Cardiac muscle cell (in vitro differentiated cells and primary cell): ENCODE results near the gene EFL1. TPM values are rescaled to one million over a fixed set of nuclear protein-coding genes. Genes with fewer than 3 reads are reported as not detected.
"Not testable (repeated sequence)": the region's sequence is repeated elsewhere in the genome, so short reads cannot be mapped to it uniquely, and the experiment has no call there.

Experiments
- DNase-seq, 2 donors: peaks; one replicate each; pipeline versions ENCODE4 v3.0.0 to v3.0.0-alpha.2; 2010 to 2017; ENCODE audit warnings: low read depth in 1 of 2, low spot score in 1 of 2
- H3K27ac ChIP-seq: fragments of 200-600 bp; sonication (generic); 2 replicates; pipeline ENCODE4 v1.5.1; 2016
- H3K27me3 ChIP-seq: fragments of 200-600 bp; sonication (generic); 2 replicates; pipeline ENCODE4 v1.6.0; 2016; ENCODE audit warnings: control low read depth
- H3K36me3 ChIP-seq: fragments of 200-600 bp; sonication (generic); 2 replicates; pipeline ENCODE4 v1.5.1; 2016; ENCODE audit warnings: control low read depth
- H3K4me1 ChIP-seq: fragments of 200-600 bp; sonication (generic); 2 replicates; pipeline ENCODE4 v1.8.1; 2017; ENCODE audit warnings: low read depth, mild to moderate bottlenecking, mixed run types
- H3K4me3 ChIP-seq: fragments of 200-600 bp; sonication (generic); 2 replicates; pipeline ENCODE4 v1.5.1; 2016; ENCODE audit warnings: mild to moderate bottlenecking
- H3K9me3 ChIP-seq: fragments of 200-600 bp; sonication (generic); 2 replicates; pipeline ENCODE4 v1.5.1; 2017; ENCODE audit warnings: low read depth, mild to moderate bottlenecking, control low read depth
- polyA plus RNA-seq: library from polyadenylated mRNA; unstranded; fragments of >200 nt; fragmentation: Nextera tagmentation; extraction: Ambion mirVana; gene quantifications from 2 replicates; pipeline ENCODE4 v1.2.1, GENCODE V29; 2016
- total RNA-seq: library from RNA; depleted of rRNA; stranded (reverse); fragments of >200 nt; gene quantifications from 2 replicates; pipeline ENCODE4 v1.2.3, GENCODE V29; 2016
- TF ChIP-seq, protein P1 (sequence below): IDR thresholded peaks from 2 replicates; pipeline ENCODE4 v1.5.1; 2012; ENCODE audit warnings: low read depth, mild to moderate bottlenecking, low read length

Gene EFL1
- total and polyA plus RNA-seq, 2 experiments from 2014 or later = 46.7 to 54.8 TPM

DNA sequence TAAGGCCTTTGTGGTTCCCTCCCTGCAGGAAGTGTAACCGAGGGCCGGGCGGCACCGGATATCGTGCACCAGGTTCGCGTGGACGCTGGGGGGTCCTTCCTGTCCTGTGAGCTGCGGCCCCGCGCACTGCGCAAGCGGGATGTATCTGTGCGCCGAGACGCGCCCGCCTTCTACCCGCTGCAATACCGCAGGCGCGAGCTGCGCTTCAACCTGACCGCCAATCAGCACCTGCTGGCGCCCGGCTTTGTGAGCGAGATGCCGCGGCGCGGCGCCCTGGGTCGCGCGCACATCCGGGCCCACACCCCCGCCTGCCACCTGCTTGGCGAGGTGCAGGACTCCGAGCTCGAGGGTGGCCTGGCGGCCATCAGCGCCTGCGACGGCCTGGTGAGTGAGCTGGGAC is 36.0 kb upstream of the EFL1 start:
- peak in 1 of 2 donors; percentile 7 for DNase-seq

DNA sequence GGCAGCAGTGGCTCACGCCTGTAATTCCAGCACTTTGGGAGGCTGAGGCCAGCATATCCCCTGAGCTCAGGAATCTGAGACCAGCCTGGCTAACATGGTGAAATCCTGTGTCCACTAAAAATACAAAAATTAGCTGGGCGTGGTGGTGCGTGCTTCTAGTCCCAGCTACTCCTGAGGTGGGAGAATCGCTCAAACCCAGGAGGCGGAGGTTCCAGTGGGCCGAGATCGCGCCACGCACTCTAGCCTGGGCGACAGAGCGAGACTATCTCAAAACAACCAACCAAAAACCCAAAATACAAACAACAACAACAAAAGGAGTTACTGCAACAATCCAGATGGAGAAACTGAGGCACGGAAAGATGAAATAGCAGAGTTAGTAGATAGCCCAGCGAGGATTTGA is 35.5 kb upstream of the EFL1 start:
- Histone ChIP-seq H3K4me3 (no peak overlapping the region), H3K27me3 (no peaks in the 10 kb centered on the region), H3K4me1 (no peaks in the 10 kb centered on the region), H3K9me3 (no peaks in the 10 kb centered on the region), H3K27ac (no peak overlapping the region), H3K36me3 (no peaks in the 10 kb centered on the region)
- DNase-seq = no peak
- TF ChIP-seq, protein P1, sequence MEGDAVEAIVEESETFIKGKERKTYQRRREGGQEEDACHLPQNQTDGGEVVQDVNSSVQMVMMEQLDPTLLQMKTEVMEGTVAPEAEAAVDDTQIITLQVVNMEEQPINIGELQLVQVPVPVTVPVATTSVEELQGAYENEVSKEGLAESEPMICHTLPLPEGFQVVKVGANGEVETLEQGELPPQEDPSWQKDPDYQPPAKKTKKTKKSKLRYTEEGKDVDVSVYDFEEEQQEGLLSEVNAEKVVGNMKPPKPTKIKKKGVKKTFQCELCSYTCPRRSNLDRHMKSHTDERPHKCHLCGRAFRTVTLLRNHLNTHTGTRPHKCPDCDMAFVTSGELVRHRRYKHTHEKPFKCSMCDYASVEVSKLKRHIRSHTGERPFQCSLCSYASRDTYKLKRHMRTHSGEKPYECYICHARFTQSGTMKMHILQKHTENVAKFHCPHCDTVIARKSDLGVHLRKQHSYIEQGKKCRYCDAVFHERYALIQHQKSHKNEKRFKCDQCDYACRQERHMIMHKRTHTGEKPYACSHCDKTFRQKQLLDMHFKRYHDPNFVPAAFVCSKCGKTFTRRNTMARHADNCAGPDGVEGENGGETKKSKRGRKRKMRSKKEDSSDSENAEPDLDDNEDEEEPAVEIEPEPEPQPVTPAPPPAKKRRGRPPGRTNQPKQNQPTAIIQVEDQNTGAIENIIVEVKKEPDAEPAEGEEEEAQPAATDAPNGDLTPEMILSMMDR = no peak

More for the DNA sequence above, 36.0 kb upstream of the EFL1 start:
- Histone ChIP-seq H3K27me3 (no peaks in the 10 kb centered on the region), H3K4me1 (no peaks in the 10 kb centered on the region), H3K9me3 (no peaks in the 10 kb centered on the region), H3K4me3 (no peak overlapping the region), H3K36me3 (no peaks in the 10 kb centered on the region), H3K27ac (no peak overlapping the region)
- TF ChIP-seq, protein P1 = no peak

DNA sequence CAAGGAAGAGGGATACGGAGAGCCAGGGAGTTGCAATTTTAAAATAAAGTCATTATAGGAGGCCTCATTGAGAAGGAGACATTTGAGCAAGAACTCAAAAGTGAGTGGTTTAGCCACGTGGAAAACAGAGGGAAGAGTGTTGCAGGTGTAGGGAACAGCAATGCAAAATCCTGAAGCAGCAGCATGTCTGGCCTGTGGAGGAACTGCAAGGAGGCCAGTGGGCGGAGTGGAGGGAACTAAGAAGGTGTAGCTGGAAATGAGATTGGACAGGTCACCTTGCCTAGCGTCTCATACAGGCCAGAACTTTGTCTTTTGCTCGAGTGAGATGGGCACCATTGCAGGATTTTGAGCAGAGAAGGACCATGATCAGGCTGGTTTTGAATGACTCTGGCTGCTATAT is 35.0 kb upstream of the EFL1 start:
- DNase-seq = no peak
- H3K4me1 ChIP-seq = no peaks in the 10 kb centered on the region
- H3K4me3 ChIP-seq = no peak overlapping the region
- H3K27me3 ChIP-seq = no peaks in the 10 kb centered on the region
- H3K9me3 ChIP-seq = no peaks in the 10 kb centered on the region
- TF ChIP-seq, protein P1 = no peak
- H3K36me3 ChIP-seq = no peaks in the 10 kb centered on the region
- H3K27ac ChIP-seq = no peak overlapping the region

DNA sequence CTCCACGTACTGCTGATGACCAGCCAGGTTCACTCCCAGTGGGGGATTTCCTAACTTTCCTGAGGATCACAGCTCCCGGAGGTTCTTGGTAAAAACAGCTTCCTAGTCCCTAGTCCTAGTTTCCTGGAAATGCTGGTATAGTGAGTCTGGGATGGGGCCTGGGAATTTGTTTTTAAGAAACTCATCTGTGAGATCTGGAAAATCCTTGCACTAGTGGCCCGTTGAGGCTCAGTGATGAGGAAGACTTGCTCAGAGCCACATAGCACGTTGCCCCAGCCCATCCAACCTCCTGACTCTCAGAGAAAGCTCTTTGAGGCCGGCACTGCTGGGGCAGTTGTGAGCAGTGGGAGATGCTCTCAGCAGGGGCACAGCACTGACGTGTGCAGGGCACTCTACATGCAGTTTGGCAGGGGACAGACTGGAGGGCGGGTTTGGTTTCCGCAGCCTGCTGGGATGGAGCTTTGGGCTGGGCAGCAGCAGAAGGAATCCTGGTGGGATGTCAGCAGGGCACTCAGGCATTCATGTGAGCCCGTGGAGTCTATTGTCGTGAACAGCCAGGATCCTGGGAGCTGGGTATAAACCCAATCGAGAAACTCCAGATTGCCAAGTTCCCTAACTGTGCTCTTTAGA is 31.6 kb upstream of the EFL1 start:
- H3K27ac ChIP-seq = no peak overlapping the region
- H3K9me3 ChIP-seq = no peaks in the 10 kb centered on the region
- H3K4me3 ChIP-seq = no peak overlapping the region
- no peaks in the 10 kb centered on the region for H3K36me3 ChIP-seq
- TF ChIP-seq, protein P1 = no peak
- no peaks in the 10 kb centered on the region for H3K27me3 ChIP-seq
- no peak for DNase-seq
- H3K4me1 ChIP-seq = no peaks in the 10 kb centered on the region

DNA sequence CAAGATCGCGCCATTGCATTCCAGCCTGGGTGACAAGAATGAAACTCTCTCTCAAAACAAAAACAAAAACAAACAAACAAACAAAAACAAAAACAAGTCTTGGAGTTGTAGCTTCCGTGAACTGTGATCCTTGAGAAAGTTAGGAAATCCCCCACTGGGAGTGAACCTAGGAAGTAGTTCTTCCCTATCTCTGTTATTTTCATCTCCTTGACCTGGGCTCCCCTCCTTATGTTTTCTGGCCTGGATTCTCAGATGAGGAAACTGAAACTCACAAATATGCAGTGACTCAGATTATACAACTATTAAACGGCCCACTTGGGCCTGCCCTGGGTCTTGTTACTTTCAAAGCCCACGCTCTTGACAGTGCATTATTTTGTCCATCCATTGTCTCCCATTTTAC is 29.7 kb upstream of the EFL1 start:
- no peaks in the 10 kb centered on the region for H3K9me3 ChIP-seq
- no peak overlapping the region for H3K27ac ChIP-seq
- H3K4me3 ChIP-seq = no peak overlapping the region
- no peaks in the 10 kb centered on the region for H3K27me3 ChIP-seq
- no peaks in the 10 kb centered on the region for H3K4me1 ChIP-seq
- no peaks in the 10 kb centered on the region for H3K36me3 ChIP-seq
- TF ChIP-seq, protein P1 = no peak
- no peak for DNase-seq

DNA sequence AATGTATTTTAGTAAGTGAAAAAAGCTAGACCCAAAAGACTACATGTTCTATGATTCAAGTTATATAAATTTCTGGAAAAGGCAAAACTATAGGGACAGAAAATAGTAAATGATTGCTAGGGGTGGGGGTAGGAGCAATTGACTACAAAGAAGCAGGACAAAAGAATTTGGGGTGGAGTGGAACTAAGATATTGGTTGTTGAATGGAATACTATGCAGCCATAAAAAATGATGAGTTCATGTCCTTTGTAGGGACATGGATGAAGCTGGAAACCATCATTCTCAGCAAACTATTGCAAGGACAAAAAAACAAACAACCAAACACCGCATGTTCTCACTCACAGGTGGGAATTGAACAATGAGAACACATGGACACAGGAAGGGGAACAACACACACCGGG is 25.7 kb upstream of the EFL1 start:
- not testable (repeated sequence) for H3K27me3 ChIP-seq, H3K9me3 ChIP-seq, H3K4me3 ChIP-seq, H3K36me3 ChIP-seq, H3K27ac ChIP-seq, H3K4me1 ChIP-seq, DNase-seq

DNA sequence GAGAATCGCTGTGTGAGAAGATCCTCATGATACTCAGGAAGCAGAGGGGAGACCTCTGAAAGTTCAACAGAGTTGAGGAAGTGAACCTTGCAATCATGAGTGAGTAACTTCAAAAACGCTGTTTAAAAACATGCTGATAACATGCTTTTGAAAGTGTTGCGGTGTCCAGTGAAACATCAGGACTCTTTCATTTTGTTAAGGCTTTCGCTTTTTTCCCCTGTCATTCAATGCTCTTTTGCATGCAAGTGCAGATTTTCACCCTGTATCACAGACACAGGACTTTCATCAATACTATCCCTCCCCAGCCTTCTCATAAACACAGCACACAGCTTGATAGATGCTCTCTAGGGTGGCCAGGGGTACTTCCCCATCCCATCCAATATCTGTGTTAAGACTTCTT is 23.9 kb upstream of the EFL1 start:
- H3K4me1 ChIP-seq, DNase-seq: not testable (repeated sequence)

DNA sequence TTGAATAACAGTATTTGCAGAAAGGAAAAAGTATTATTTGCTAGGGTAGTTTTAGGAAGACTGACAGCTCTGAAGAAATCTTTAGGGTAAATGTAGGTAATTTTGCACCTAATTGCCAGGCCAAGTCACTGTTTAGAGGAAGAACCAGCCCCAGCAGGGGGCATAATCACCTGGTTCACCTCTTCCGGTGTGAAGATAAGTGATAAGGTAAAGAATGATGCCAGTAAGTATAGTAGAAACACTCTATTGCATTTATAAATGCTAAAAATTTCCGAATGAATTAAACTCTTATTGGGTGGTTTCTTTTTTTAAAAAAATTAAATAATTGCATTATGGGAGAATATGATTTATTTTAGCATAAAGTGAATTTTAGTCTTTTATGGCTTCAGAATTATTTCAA is 21.8 kb upstream of the EFL1 start:
- DNase-seq = not testable (repeated sequence)

More for the DNA sequence above, 23.9 kb upstream of the EFL1 start:
- H3K27me3 ChIP-seq, H3K9me3 ChIP-seq, H3K4me3 ChIP-seq, H3K36me3 ChIP-seq, H3K27ac ChIP-seq: not testable (repeated sequence)

DNA sequence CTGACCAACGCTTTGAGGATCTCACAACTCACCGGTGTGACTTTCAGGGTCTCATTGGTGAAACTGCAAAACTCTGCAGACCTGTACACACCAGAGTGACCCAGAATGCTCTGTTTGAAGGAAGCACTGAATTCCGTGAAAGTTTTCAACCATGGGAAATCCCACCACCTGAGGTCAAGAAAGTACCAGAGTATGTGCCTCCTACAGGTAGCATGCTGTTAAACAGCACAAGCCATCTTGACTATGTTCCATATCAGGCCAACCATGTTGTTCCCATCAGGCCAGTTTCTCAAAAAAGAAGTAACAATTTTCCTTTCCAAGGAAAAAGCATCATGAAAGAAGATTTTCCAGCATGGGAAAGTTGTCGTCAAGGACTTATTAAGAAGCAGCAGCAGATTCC is 19.9 kb upstream of the EFL1 start:
- not testable (repeated sequence) for H3K36me3 ChIP-seq, DNase-seq, H3K9me3 ChIP-seq, H3K4me3 ChIP-seq, H3K4me1 ChIP-seq, H3K27ac ChIP-seq, H3K27me3 ChIP-seq

More for the DNA sequence above, 21.8 kb upstream of the EFL1 start:
- H3K27me3 ChIP-seq, H3K27ac ChIP-seq, H3K36me3 ChIP-seq, H3K4me3 ChIP-seq, H3K9me3 ChIP-seq, H3K4me1 ChIP-seq: not testable (repeated sequence)
